HG03039 (cell line): ENCODE results near the gene DNER.

ENCODE experiments used
- ATAC-seq: cut with Tn5 transposase; IDR thresholded peaks from one replicate; pipeline ENCODE4 v1.9.1; 2021; ENCODE audit warnings: mild to moderate bottlenecking, moderate library complexity; ENCODE audit not compliant: unreplicated experiment

DNER gene

GRCh38 chr2:229672021-229672420, 42.3 kb downstream of the DNER start:
- ATAC-seq = no peak

- no peak for ATAC-seq
Measured at GRCh38 chr2:229669841-229670240, 44.5 kb downstream of the DNER start.

GRCh38 chr2:229666811-229667210, 47.5 kb downstream of the DNER start:
- no peak for ATAC-seq

GRCh38 chr2:229665158-229665557, 49.2 kb downstream of the DNER start:
- no peak for ATAC-seq

GRCh38 chr2:229661478-229661877, 52.9 kb downstream of the DNER start:
- no peak for ATAC-seq

- ATAC-seq = no peak
Measured at GRCh38 chr2:229660951-229661350, 53.4 kb downstream of the DNER start.

- ATAC-seq = no peak
Measured at GRCh38 chr2:229660391-229660790, 54.0 kb downstream of the DNER start.

GRCh38 chr2:229658004-229658403, 56.4 kb downstream of the DNER start:
- no peak for ATAC-seq

GRCh38 chr2:229654437-229654836, 59.9 kb downstream of the DNER start:
- no peak for ATAC-seq

GRCh38 chr2:229653531-229653930, 60.8 kb downstream of the DNER start:
- ATAC-seq = no peak

- no peak for ATAC-seq
Measured at GRCh38 chr2:229652796-229653195, 61.6 kb downstream of the DNER start.

GRCh38 chr2:229650901-229651300, 63.5 kb downstream of the DNER start:
- ATAC-seq = no peak

GRCh38 chr2:229650059-229650458, 64.3 kb downstream of the DNER start:
- no peak for ATAC-seq

GRCh38 chr2:229646186-229646723, 68.1 kb downstream of the DNER start:
- no peak for ATAC-seq

- no peak for ATAC-seq
Measured at GRCh38 chr2:229642371-229642770, 72.0 kb downstream of the DNER start.

GRCh38 chr2:229641676-229642075, 72.7 kb downstream of the DNER start:
- ATAC-seq = no peak

- no peak for ATAC-seq
Measured at GRCh38 chr2:229640636-229641035, 73.7 kb downstream of the DNER start.

GRCh38 chr2:229636571-229636970, 77.8 kb downstream of the DNER start:
- ATAC-seq = no peak

GRCh38 chr2:229635371-229635680, 79.0 kb downstream of the DNER start:
- ATAC-seq = no peak

GRCh38 chr2:229634601-229635370, 79.6 kb downstream of the DNER start:
- no peak for ATAC-seq

GRCh38 chr2:229633556-229633955, 80.8 kb downstream of the DNER start:
- no peak for ATAC-seq

GRCh38 chr2:229629039-229629438, 85.3 kb downstream of the DNER start:
- no peak for ATAC-seq

- no peak for ATAC-seq
Measured at GRCh38 chr2:229627728-229628127, 86.6 kb downstream of the DNER start.
